IMR-90 (cell line): ENCODE results near the gene SEMA6C. TPM values are rescaled to one million over a fixed set of nuclear protein-coding genes. Genes with fewer than 3 reads are reported as not detected.

Source experiments
- ATAC-seq: fragments of 200-7000 bp; cut with Tn5 transposase; 2 replicates; pipeline ENCODE4 v1.9.1; 2020; ENCODE audit warnings: low read depth, mild to moderate bottlenecking, moderate library complexity
- BruUV-seq: library from RNA; stranded (reverse); fragments of 400-500 nt; replicated peaks from 2 replicates; lab custom pipeline; 2021; lab: Mats Ljungman, UMichigan
- CTCF ChIA-PET: fragments of 300-600 bp; formaldehyde crosslinking; extraction: SDS; loops from one replicate; lab custom pipeline; 2021; ENCODE audit warnings: antibody characterized with exemption; lab: Yijun Ruan, JAX
- POLR2A ChIA-PET: fragments of 300-600 bp; sonication (Branson Sonifier 250); formaldehyde crosslinking; loops from one replicate; lab custom pipeline; 2022; ENCODE audit warnings: antibody characterized with exemption; ENCODE audit not compliant: unreplicated experiment; lab: Charles Lee
- DNase-seq: peaks from one replicate; pipeline ENCODE4 v3.0.0; 2013
- H2AFZ ChIP-seq: replicated peaks from 2 replicates; pipeline ENCODE3; 2013; ENCODE audit warnings: low read length, mild to moderate bottlenecking; ENCODE audit not compliant: poor library complexity
- H2AK5ac ChIP-seq: 2 replicates; pipeline ENCODE4 v1.6.1; 2013; ENCODE audit warnings: low read depth, low read length, inconsistent platforms
- H2AK9ac ChIP-seq: replicated peaks from 2 replicates; pipeline ENCODE3; 2013; ENCODE audit warnings: mild to moderate bottlenecking, low read depth, low read length, moderate library complexity; ENCODE audit not compliant: poor library complexity
- H2BK120ac ChIP-seq: 2 replicates; pipeline ENCODE4 v1.6.1; 2013; ENCODE audit warnings: low read depth, low read length, inconsistent platforms
- H2BK15ac ChIP-seq: 3 replicates; pipeline ENCODE4 v1.6.1; 2013; ENCODE audit warnings: low read depth, low read length, inconsistent platforms
- H2BK20ac ChIP-seq: 2 replicates; pipeline ENCODE4 v1.6.1; 2013; ENCODE audit warnings: low read depth, mild to moderate bottlenecking, inconsistent platforms, low read length, moderate library complexity
- H2BK5ac ChIP-seq: 2 replicates; pipeline ENCODE4 v1.6.1; 2013; ENCODE audit warnings: mild to moderate bottlenecking, low read depth, low read length, inconsistent platforms; ENCODE audit not compliant: poor library complexity, severe bottlenecking
- H3K14ac ChIP-seq: replicated peaks from 2 replicates; pipeline ENCODE4 v1.6.1; 2013; ENCODE audit warnings: low read depth, low read length, inconsistent platforms
- H3K18ac ChIP-seq: 2 replicates; pipeline ENCODE4 v1.6.1; 2013; ENCODE audit warnings: low read depth, low read length, control low read depth
- H3K23ac ChIP-seq: 2 replicates; pipeline ENCODE4 v1.6.1; 2013; ENCODE audit warnings: low read depth, low read length, inconsistent platforms
- H3K27ac ChIP-seq: 2 replicates; pipeline ENCODE4 v1.5.1; 2013; ENCODE audit warnings: mild to moderate bottlenecking, control low read depth, low read length; ENCODE audit not compliant: insufficient read depth
- H3K27me3 ChIP-seq: 2 replicates; pipeline ENCODE4 v1.6.1; 2013; ENCODE audit warnings: low read length; ENCODE audit not compliant: control insufficient read depth, insufficient read depth
- H3K36me3 ChIP-seq: 2 replicates; pipeline ENCODE4 v1.6.1; 2013; ENCODE audit warnings: low read length, mixed read lengths; ENCODE audit not compliant: control insufficient read depth, insufficient read depth
- H3K4ac ChIP-seq: 2 replicates; pipeline ENCODE4 v1.6.1; 2013; ENCODE audit warnings: low read depth, low read length, inconsistent platforms
- H3K4me1 ChIP-seq: 2 replicates; pipeline ENCODE4 v1.6.1; 2013; ENCODE audit warnings: low read length, mixed read lengths; ENCODE audit not compliant: control insufficient read depth, insufficient read depth
- H3K4me2 ChIP-seq: 2 replicates; pipeline ENCODE4 v1.6.1; 2013; ENCODE audit warnings: low read depth, mild to moderate bottlenecking, control low read depth, low read length, moderate library complexity
- H3K4me3 ChIP-seq: 2 replicates; pipeline ENCODE4 v1.5.1; 2013; ENCODE audit warnings: low read depth, mild to moderate bottlenecking, control low read depth, low read length, moderate library complexity; ENCODE audit not compliant: insufficient read depth
- H3K56ac ChIP-seq: 2 replicates; pipeline ENCODE4 v1.6.1; 2013; ENCODE audit warnings: low read length, inconsistent platforms; ENCODE audit not compliant: insufficient read depth; ENCODE audit errors: extremely low read depth
- H3K79me1 ChIP-seq, 2 experiments: 2 replicates each; pipeline ENCODE4 v1.6.1; 2013; ENCODE audit warnings: low read length in 2 of 2, inconsistent platforms in 1 of 2, low read depth in 1 of 2
- H3K9ac ChIP-seq: 2 replicates; pipeline ENCODE4 v1.6.1; 2013; ENCODE audit warnings: low read depth, low read length, control low read depth
- H3K9me1 ChIP-seq: 2 replicates; pipeline ENCODE4 v1.6.1; 2013; ENCODE audit warnings: low read length, inconsistent platforms; ENCODE audit not compliant: insufficient read depth
- H3K9me3 ChIP-seq: 2 replicates; pipeline ENCODE4 v1.6.1; 2013; ENCODE audit warnings: low read length; ENCODE audit not compliant: control insufficient read depth, insufficient read depth
- H4K20me1 ChIP-seq: 2 replicates; pipeline ENCODE4 v1.6.1; 2013; ENCODE audit warnings: low read length, inconsistent platforms; ENCODE audit not compliant: insufficient read depth
- H4K5ac ChIP-seq: 2 replicates; pipeline ENCODE4 v1.6.1; 2013; ENCODE audit warnings: mild to moderate bottlenecking, low read depth, low read length, control low read depth
- H4K8ac ChIP-seq, 2 experiments: 2 replicates each; pipeline ENCODE4 v1.6.1; 2013; ENCODE audit warnings: low read depth in 2 of 2, low read length in 2 of 2, control low read depth in 1 of 2, inconsistent platforms in 1 of 2
- H4K91ac ChIP-seq: 2 replicates; pipeline ENCODE4 v1.6.1; 2013; ENCODE audit warnings: low read depth, low read length, inconsistent platforms; ENCODE audit not compliant: insufficient read depth
- BHLHE40 ChIP-seq: fragments of 150-350 bp; IDR thresholded peaks from 2 replicates; pipeline ENCODE4 v1.6.1; 2016; ENCODE audit warnings: mild to moderate bottlenecking, low read depth, low read length
- CEBPB ChIP-seq: IDR thresholded peaks from 2 replicates; pipeline ENCODE4 v1.6.1; 2012; ENCODE audit warnings: low read depth, low read length, improper control_type of control experiment
- CHD1 ChIP-seq: IDR thresholded peaks from 2 replicates; pipeline ENCODE4 v1.6.1; 2012; ENCODE audit warnings: low read depth, low read length, improper control_type of control experiment
- ELK1 ChIP-seq: fragments of 150-350 bp; IDR thresholded peaks from 2 replicates; pipeline ENCODE4 v1.6.1; 2016; ENCODE audit warnings: low read depth, mild to moderate bottlenecking, low read length, moderate library complexity, borderline replicate concordance
- FOS ChIP-seq: fragments of 150-350 bp; IDR thresholded peaks from 2 replicates; pipeline ENCODE4 v1.6.1; 2016; ENCODE audit warnings: low read depth, low read length
- MAFK ChIP-seq: IDR thresholded peaks from 2 replicates; pipeline ENCODE4 v1.6.1; 2012; ENCODE audit warnings: low read depth, low read length, improper control_type of control experiment
- MAZ ChIP-seq: IDR thresholded peaks from 2 replicates; pipeline ENCODE4 v1.6.1; 2012; ENCODE audit warnings: low read depth, mild to moderate bottlenecking, low read length, improper control_type of control experiment, moderate library complexity, borderline replicate concordance
- MXI1 ChIP-seq: IDR thresholded peaks from 2 replicates; pipeline ENCODE4 v1.6.1; 2012; ENCODE audit warnings: low read depth, mild to moderate bottlenecking, low read length, moderate library complexity, borderline replicate concordance
- NFE2L2 ChIP-seq: fragments of 150-350 bp; IDR thresholded peaks from 2 replicates; pipeline ENCODE4 v1.6.1; 2016; ENCODE audit warnings: low read depth, mild to moderate bottlenecking, low read length
- POLR2A ChIP-seq: IDR thresholded peaks from 2 replicates; pipeline ENCODE4 v1.6.1; 2012; ENCODE audit warnings: mild to moderate bottlenecking, low read depth, low read length
- RAD21 ChIP-seq: IDR thresholded peaks from 2 replicates; pipeline ENCODE4 v1.6.1; 2012; ENCODE audit warnings: low read length, improper control_type of control experiment
- RCOR1 ChIP-seq: IDR thresholded peaks from 2 replicates; pipeline ENCODE4 v1.6.1; 2012; ENCODE audit warnings: mild to moderate bottlenecking, low read length, improper control_type of control experiment; ENCODE audit not compliant: insufficient replicate concordance
- RFX5 ChIP-seq: IDR thresholded peaks from 2 replicates; pipeline ENCODE4 v1.8.0; 2012; ENCODE audit warnings: low read depth, mild to moderate bottlenecking, low read length, moderate library complexity
- SMC3 ChIP-seq: fragments of 150-350 bp; IDR thresholded peaks from 2 replicates; pipeline ENCODE4 v1.6.1; 2016; ENCODE audit warnings: low read depth, mild to moderate bottlenecking, antibody characterized with exemption, low read length, moderate library complexity
- WGBS, 2 experiments: methylation state at CpG; one replicate each; pipeline versions ENCODE4 v1.1.5 to v1.1.7; 2013; ENCODE audit warnings: missing lambda C conversion rate in 2 of 2; ENCODE audit not compliant: insufficient read length in 1 of 2; ENCODE audit errors: extremely low coverage in 2 of 2; 5-methylcytosine and 5-hydroxymethylcytosine counted together
- dilution Hi-C: fragments of 300-500 bp; cut with HindIII; formaldehyde crosslinking; loops from one replicate; pipeline ENCODE4 v1.14.3; 2018; ENCODE audit warnings: low sequenced_read_pairs; ENCODE audit not compliant: unreplicated experiment
- in situ Hi-C: fragments of 300-500 bp; cut with MboI; formaldehyde crosslinking; loops from 3 replicates; pipeline ENCODE4 v1.14.3; 2019; ENCODE audit warnings: low sequenced_read_pairs, inconsistent platforms, mixed read lengths
- intact Hi-C: fragments of 100-400 bp; cut with micrococcal nuclease; formaldehyde crosslinking; loops from 2 replicates; pipeline ENCODE4 v1.10.0; 2022
- polyA plus RNA-seq, 3 experiments: library from polyadenylated mRNA; depleted of rRNA; stranded (reverse); fragments of >200 nt; gene quantifications; 2 replicates each; pipeline ENCODE4 v1.2.3, GENCODE V29; 2012; ENCODE audit warnings: low replicate concordance in 1 of 3
- total RNA-seq: library from RNA; depleted of rRNA; stranded (reverse); fragments of >200 nt; gene quantifications from 2 replicates; pipeline ENCODE4 v1.2.3, GENCODE V29; 2012
- TF ChIP-seq, protein P1 (sequence below): conservative IDR thresholded peaks from 2 replicates; pipeline ENCODE4 v1.5.1; 2012; ENCODE audit warnings: mild to moderate bottlenecking, low read depth, low read length, improper control_type of control experiment
- TF ChIP-seq, protein P2 (sequence below): fragments of 150-350 bp; IDR thresholded peaks from 2 replicates; pipeline ENCODE4 v1.6.1; 2017; ENCODE audit warnings: mild to moderate bottlenecking, antibody characterized with exemption, low read length, low read depth

Gene SEMA6C
- total and polyA plus RNA-seq, 2 of the 4 experiments (the other 2 are of a cell fraction) = 0.36 to 2.0 TPM

DNA sequence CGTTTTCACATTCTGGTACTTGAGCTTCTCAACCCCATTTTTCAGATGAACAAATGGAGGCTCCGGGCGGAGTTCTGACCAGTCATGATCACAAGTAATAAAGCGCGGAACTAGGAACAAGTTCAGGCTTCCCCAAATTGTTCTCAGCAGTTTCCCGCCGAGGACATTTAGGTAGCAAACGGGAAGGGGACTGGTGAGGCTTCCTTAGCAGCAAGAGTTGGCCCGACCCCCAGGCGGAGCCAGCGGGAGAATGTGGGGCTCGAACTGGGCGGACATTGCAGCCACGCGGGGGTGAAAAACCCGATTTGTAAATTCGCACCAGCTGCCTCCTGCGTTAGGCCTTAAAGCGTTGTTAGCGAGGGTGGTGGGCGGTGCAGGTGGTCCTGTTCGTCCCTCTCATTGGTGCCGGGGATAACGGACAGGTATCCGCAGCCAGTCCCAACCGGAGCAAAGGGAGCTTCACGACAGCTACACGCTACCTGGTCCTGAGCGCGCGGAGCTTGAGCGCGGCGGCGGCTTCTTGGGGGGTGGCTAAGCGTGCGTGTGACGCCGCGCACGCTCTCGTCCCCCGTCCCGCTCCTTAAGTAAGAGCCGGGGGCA lies 15.3 kb downstream of the SEMA6C start:
- Histone ChIP-seq H3K36me3 (peaks cover 4% of the 10 kb centered on the region; the same call in 1 of the 2 replicates), H3K27ac (no peak overlapping the region), H4K91ac (no peak overlapping the region), H3K18ac (no peak overlapping the region), H3K79me1 (no peaks in the 10 kb centered on the region), H3K4me3 (no peak overlapping the region), H3K23ac (no peak overlapping the region), H2AK9ac (no peak overlapping the region), H3K9me3 (no peaks in the 10 kb centered on the region), H3K14ac (no peak overlapping the region), H2BK15ac (no peak overlapping the region), H4K20me1 (no peaks in the 10 kb centered on the region), H3K27me3 (peaks cover 9% of the 10 kb centered on the region), H4K8ac (no peak overlapping the region), H2AK5ac (no peak overlapping the region), H3K56ac (no peak overlapping the region), H2BK120ac (no peak overlapping the region), H3K9ac (no peak overlapping the region), H3K4ac (no peak overlapping the region), H2BK20ac (no peak overlapping the region), H2BK5ac (no peak overlapping the region), H3K9me1 (no peaks in the 10 kb centered on the region), H4K5ac (no peak overlapping the region), H3K4me1 (no peaks in the 10 kb centered on the region), H3K4me2 (no peak overlapping the region), H2AFZ (peak overlapping the region; percentile 80)
- dilution Hi-C loops = no loop called here
- CTCF ChIA-PET = interaction anchor here (0.5 to 0.6 kb wide), 2 partner anchors 20 to 92 kb away, joined by 3 to 4 read pairs; no protein-coding TSS in a partner anchor
- no TSS peak for BruUV-seq
- WGBS, 2 experiments = 31% methylated on average over 39 of the region's 45 CpGs; no CpG with 5 or more reads in 1 of the 2 experiments
- POLR2A ChIA-PET = interaction anchor here (0.6 kb wide), 1 partner anchor 268 kb away, joined by 5 read pairs; no protein-coding TSS in a partner anchor
- ATAC-seq = peak; percentile 64
- DNase-seq = peak; percentile 32
- in situ Hi-C loops = no loop called here
- intact Hi-C loops = no loop called here
- TF ChIP-seq RFX5 (no peak), RCOR1 (no peak), FOS (no peak), RAD21 (no peak), MAFK (no peak), NFE2L2 (no peak), CHD1 (no peak), BHLHE40 (no peak), MXI1 (no peak), ELK1 (no peak), MAZ (no peak), SMC3 (no peak), CEBPB (no peak), POLR2A (no peak)
- TF ChIP-seq, protein P1, sequence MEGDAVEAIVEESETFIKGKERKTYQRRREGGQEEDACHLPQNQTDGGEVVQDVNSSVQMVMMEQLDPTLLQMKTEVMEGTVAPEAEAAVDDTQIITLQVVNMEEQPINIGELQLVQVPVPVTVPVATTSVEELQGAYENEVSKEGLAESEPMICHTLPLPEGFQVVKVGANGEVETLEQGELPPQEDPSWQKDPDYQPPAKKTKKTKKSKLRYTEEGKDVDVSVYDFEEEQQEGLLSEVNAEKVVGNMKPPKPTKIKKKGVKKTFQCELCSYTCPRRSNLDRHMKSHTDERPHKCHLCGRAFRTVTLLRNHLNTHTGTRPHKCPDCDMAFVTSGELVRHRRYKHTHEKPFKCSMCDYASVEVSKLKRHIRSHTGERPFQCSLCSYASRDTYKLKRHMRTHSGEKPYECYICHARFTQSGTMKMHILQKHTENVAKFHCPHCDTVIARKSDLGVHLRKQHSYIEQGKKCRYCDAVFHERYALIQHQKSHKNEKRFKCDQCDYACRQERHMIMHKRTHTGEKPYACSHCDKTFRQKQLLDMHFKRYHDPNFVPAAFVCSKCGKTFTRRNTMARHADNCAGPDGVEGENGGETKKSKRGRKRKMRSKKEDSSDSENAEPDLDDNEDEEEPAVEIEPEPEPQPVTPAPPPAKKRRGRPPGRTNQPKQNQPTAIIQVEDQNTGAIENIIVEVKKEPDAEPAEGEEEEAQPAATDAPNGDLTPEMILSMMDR = no peak
- TF ChIP-seq, protein P2, sequence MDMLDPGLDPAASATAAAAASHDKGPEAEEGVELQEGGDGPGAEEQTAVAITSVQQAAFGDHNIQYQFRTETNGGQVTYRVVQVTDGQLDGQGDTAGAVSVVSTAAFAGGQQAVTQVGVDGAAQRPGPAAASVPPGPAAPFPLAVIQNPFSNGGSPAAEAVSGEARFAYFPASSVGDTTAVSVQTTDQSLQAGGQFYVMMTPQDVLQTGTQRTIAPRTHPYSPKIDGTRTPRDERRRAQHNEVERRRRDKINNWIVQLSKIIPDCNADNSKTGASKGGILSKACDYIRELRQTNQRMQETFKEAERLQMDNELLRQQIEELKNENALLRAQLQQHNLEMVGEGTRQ = no peak
